HepG2 (cell line): ENCODE measurements around the gene STK31. TPM values are rescaled to one million over a fixed set of nuclear protein-coding genes. Genes with fewer than 3 reads are reported as not detected.

Experiments used
- ATAC-seq: fragments of 200-7000 bp; cut with Tn5 transposase; 3 replicates; pipeline ENCODE4 v1.9.1; 2020; ENCODE audit warnings: mild to moderate bottlenecking, moderate library complexity
- BruUV-seq: library from RNA; stranded (reverse); fragments of 400-500 nt; replicated peaks from 2 replicates; lab custom pipeline; 2021; lab: Mats Ljungman, UMichigan
- CTCF ChIA-PET: fragments of 300-600 bp; formaldehyde crosslinking; extraction: SDS; loops from one replicate; lab custom pipeline; 2021; ENCODE audit warnings: low total read pairs, inconsistent platforms, low intra/inter-chr PET ratio; lab: Yijun Ruan, JAX
- POLR2A ChIA-PET: fragments of 350-600 bp; sonication (Branson Sonifier 250); formaldehyde crosslinking; loops from one replicate; lab custom pipeline; 2020; ENCODE audit warnings: antibody characterized with exemption, inconsistent platforms; lab: Yijun Ruan, JAX
- DNase-seq: peaks from one replicate; pipeline ENCODE4 v3.0.0-alpha.2; 2015; ENCODE audit warnings: low spot score
- FAIRE-seq: peaks from 3 replicates; lab custom pipeline; 2011; peaks lifted over from hg19 to GRCh38; lab: Jason Lieb, UNC
- H2AFZ ChIP-seq: one replicate; pipeline ENCODE4 v1.6.1; 2011; ENCODE audit warnings: low read length, inconsistent platforms
- H3K27ac ChIP-seq: fragments of 300-600 bp; 3 replicates; pipeline ENCODE4 v1.8.0; 2011; ENCODE audit warnings: mixed run types, mild to moderate bottlenecking, mixed read lengths, low read length, inconsistent platforms; ENCODE audit not compliant: insufficient read depth; ENCODE audit errors: extremely low read length
- H3K27me3 ChIP-seq, 2 experiments: fragments of 200-600 bp in 1 of 2; 2 replicates in 1 of 2; 3 replicates in 1 of 2; pipeline versions ENCODE4 v1.6.0 to v1.8.0; 2011; ENCODE audit warnings: low read length in 2 of 2, mild to moderate bottlenecking in 2 of 2, moderate library complexity in 2 of 2, inconsistent platforms in 1 of 2; ENCODE audit not compliant: insufficient read depth in 2 of 2, control insufficient read depth in 1 of 2
- H3K36me3 ChIP-seq, 2 experiments: fragments of 200-600 bp in 1 of 2; replicated peaks in 1 of 2; 2 replicates in 1 of 2; 3 replicates in 1 of 2; pipeline versions ENCODE4 v1.5.1 to v1.8.0; 2011; ENCODE audit warnings: low read length in 2 of 2, inconsistent platforms in 1 of 2; ENCODE audit not compliant: insufficient read depth in 2 of 2, control insufficient read depth in 1 of 2
- H3K4me1 ChIP-seq: 2 replicates; pipeline ENCODE4 v1.5.1; 2012; ENCODE audit warnings: low read length, inconsistent platforms; ENCODE audit not compliant: insufficient read depth
- H3K4me2 ChIP-seq: 2 replicates; pipeline ENCODE4 v1.6.0; 2011; ENCODE audit warnings: low read depth, low read length, inconsistent platforms
- H3K4me3 ChIP-seq, 3 experiments: fragments of 200-600 bp in 1 of 3; sonication (generic), shearing (Covaris generic) in 1 of 3; replicated peaks in 1 of 3; 2 replicates each; pipeline ENCODE4 v1.5.1; 2011 to 2016; ENCODE audit warnings: low read length in 3 of 3, inconsistent platforms in 2 of 3, low read depth in 2 of 3, mild to moderate bottlenecking in 2 of 3, control low read depth in 1 of 3, mixed read lengths in 1 of 3; ENCODE audit not compliant: insufficient read depth in 1 of 3
- H3K79me2 ChIP-seq: one replicate; pipeline ENCODE4 v1.6.1; 2011; ENCODE audit warnings: low read length, inconsistent platforms; ENCODE audit not compliant: insufficient read depth
- H3K9ac ChIP-seq: 2 replicates; pipeline ENCODE4 v1.6.0; 2011; ENCODE audit warnings: mild to moderate bottlenecking, low read depth, low read length, inconsistent platforms; ENCODE audit not compliant: insufficient read depth
- H3K9me3 ChIP-seq: 2 replicates; pipeline ENCODE4 v1.5.1; 2012; ENCODE audit warnings: mild to moderate bottlenecking, low read length
- H4K20me1 ChIP-seq: 2 replicates; pipeline ENCODE4 v1.6.0; 2011; ENCODE audit warnings: inconsistent platforms, mild to moderate bottlenecking, low read length, moderate library complexity; ENCODE audit not compliant: insufficient read depth
- FOXK2 ChIP-seq: fragments of 450-650 bp; IDR thresholded peaks from 2 replicates; pipeline ENCODE4 v1.6.1; 2016
- POLR2AphosphoS2 ChIP-seq: IDR thresholded peaks from 2 replicates; pipeline ENCODE4 v1.6.1; 2011; ENCODE audit warnings: low read depth, low read length, improper control_type of control experiment
- ZNF101 ChIP-seq: sonication (generic); formaldehyde crosslinking; IDR thresholded peaks from 2 replicates; pipeline ENCODE4 v1.4.0; 2020; ENCODE audit warnings: mild to moderate bottlenecking, low read depth, missing genetic modification reagents, borderline replicate concordance
- ZNF543 ChIP-seq: sonication (generic); formaldehyde crosslinking; IDR thresholded peaks from 2 replicates; pipeline ENCODE4 v1.4.0; 2020; ENCODE audit warnings: mild to moderate bottlenecking, missing genetic modification reagents
- ZNF720 ChIP-seq: sonication (generic); formaldehyde crosslinking; IDR thresholded peaks from 2 replicates; pipeline ENCODE4 v1.4.0; 2020; ENCODE audit warnings: missing genetic modification reagents
- WGBS: methylation state at CpG from one replicate; pipeline ENCODE4 v1.1.6; 2017; ENCODE audit warnings: low lambda C conversion rate; 5-methylcytosine and 5-hydroxymethylcytosine counted together
- in situ Hi-C: cut with HindIII; loops from 2 replicates; pipeline ENCODE4 v1.10.0; 2017; ENCODE audit warnings: low pct_unique_long_range_greater_than_20kb; ENCODE audit not compliant: extremely low pct_ligation_motif_present
- intact Hi-C: fragments of 100-400 bp; cut with micrococcal nuclease; formaldehyde crosslinking; loops from one replicate; pipeline ENCODE4 v1.10.0; 2022; ENCODE audit not compliant: unreplicated experiment
- polyA plus RNA-seq, 8 experiments: library from polyadenylated mRNA; depleted of rRNA in 3 of 8; stranded (reverse) in 7 of 8; unstranded in 1 of 8; fragments of >200 nt; fragmentation: Illumina TruSeq in 4 of 8; extraction: Trizol in 4 of 8; gene quantifications; 2 replicates each; pipeline versions ENCODE4 v1.2.1 to v1.2.3, GENCODE V29; 2011 to 2016; ENCODE audit warnings: low read depth in 4 of 8, missing spikeins in 1 of 8, mixed read lengths in 1 of 8; ENCODE audit not compliant: insufficient read depth in 1 of 8
- total RNA-seq, 5 experiments: library from RNA; depleted of rRNA; stranded (reverse); fragments of >200 nt; fragmentation: Illumina TruSeq; extraction: Trizol; gene quantifications; 2 replicates each; pipeline ENCODE4 v1.2.3, GENCODE V29; 2016; ENCODE audit warnings: low read depth in 1 of 5
- TF ChIP-seq, protein P1 (sequence below): sonication (generic); formaldehyde crosslinking; IDR thresholded peaks from 2 replicates; pipeline ENCODE4 v1.4.0; 2020; ENCODE audit warnings: missing genetic modification reagents, low read depth, mild to moderate bottlenecking, borderline replicate concordance
- TF ChIP-seq, protein P2 (sequence below): sonication (generic); formaldehyde crosslinking; IDR thresholded peaks from 2 replicates; pipeline ENCODE4 v1.4.0; 2020; ENCODE audit warnings: missing genetic modification reagents, borderline replicate concordance

Gene STK31
- total and polyA plus RNA-seq, 2 of the 13 experiments (the other 11 are each of a cell fraction or from before 2014, with no cell fraction given): not detected

DNA sequence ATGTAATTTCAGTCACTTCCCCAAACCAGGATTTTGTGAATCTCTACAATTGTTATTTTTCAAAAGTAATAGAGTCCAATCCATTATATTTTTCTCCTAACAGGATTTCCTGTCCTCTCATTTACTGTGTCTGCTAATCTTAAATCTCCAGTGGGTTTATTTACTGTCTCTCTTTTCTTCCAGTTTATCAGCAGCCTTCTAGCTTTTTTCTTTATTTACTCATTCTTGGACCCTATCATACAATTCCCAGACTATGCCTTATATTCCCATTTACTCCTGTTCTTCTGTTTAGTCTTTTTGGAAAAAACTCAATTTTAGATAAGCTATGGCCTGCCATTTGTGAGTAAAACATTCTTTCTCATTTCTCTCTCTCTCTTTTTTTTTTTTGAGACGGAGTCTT is 94.7 kb downstream of the STK31 start:
- H3K27me3 ChIP-seq: peaks cover 0 to 2% of the 10 kb centered on the region in 2 experiments; a peak in 1 of 5 replicates
- DNase-seq (no peak), ATAC-seq (no peak), FAIRE-seq (no peak)
- intact Hi-C loops: no loop called here
- H3K4me2 ChIP-seq: no peak overlapping the region
- no peaks in the 10 kb centered on the region for H3K4me1 ChIP-seq
- H3K9ac ChIP-seq: no peak overlapping the region
- H4K20me1 ChIP-seq: no peaks in the 10 kb centered on the region
- H3K36me3 ChIP-seq: no peaks in the 10 kb centered on the region
- CTCF ChIA-PET: no interaction called here
- in situ Hi-C loops: no loop called here
- no TSS peak for BruUV-seq
- H2AFZ ChIP-seq: no peak overlapping the region
- no peaks in the 10 kb centered on the region for H3K79me2 ChIP-seq
- 74% methylated on average over 1 of the region's 1 CpG for WGBS
- POLR2A ChIA-PET: no interaction called here
- TF ChIP-seq, protein P1, sequence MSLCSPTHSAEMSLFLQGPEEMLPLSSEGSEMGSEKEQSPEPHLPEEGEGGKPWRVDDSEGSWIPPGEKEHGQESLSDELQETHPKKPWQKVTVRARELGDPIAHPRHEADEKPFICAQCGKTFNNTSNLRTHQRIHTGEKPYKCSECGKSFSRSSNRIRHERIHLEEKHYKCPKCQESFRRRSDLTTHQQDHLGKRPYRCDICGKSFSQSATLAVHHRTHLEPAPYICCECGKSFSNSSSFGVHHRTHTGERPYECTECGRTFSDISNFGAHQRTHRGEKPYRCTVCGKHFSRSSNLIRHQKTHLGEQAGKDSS: no peak
- TF ChIP-seq ZNF720 (CRISPR knock-in tag) (no peak), ZNF543 (CRISPR knock-in tag) (no peak), POLR2AphosphoS2 (no peak), FOXK2 (no peak), ZNF101 (no peak)
- TF ChIP-seq, protein P2, sequence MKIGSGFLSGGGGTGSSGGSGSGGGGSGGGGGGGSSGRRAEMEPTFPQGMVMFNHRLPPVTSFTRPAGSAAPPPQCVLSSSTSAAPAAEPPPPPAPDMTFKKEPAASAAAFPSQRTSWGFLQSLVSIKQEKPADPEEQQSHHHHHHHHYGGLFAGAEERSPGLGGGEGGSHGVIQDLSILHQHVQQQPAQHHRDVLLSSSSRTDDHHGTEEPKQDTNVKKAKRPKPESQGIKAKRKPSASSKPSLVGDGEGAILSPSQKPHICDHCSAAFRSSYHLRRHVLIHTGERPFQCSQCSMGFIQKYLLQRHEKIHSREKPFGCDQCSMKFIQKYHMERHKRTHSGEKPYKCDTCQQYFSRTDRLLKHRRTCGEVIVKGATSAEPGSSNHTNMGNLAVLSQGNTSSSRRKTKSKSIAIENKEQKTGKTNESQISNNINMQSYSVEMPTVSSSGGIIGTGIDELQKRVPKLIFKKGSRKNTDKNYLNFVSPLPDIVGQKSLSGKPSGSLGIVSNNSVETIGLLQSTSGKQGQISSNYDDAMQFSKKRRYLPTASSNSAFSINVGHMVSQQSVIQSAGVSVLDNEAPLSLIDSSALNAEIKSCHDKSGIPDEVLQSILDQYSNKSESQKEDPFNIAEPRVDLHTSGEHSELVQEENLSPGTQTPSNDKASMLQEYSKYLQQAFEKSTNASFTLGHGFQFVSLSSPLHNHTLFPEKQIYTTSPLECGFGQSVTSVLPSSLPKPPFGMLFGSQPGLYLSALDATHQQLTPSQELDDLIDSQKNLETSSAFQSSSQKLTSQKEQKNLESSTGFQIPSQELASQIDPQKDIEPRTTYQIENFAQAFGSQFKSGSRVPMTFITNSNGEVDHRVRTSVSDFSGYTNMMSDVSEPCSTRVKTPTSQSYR (CRISPR knock-in tag): no peak
- no peak overlapping the region for H3K4me3 ChIP-seq
- H3K27ac ChIP-seq: no peak overlapping the region
- no peaks in the 10 kb centered on the region for H3K9me3 ChIP-seq
